Erythroblast (primary cell): Measurements from ENCODE around the gene S100PBP.

ENCODE experiments used
- GATA1 ChIP-seq: IDR thresholded peaks from 2 replicates; pipeline ENCODE4 v1.6.1; 2011; ENCODE audit warnings: low read depth, mild to moderate bottlenecking, control low read depth, low read length, moderate library complexity
- POLR2A ChIP-seq: IDR thresholded peaks from 2 replicates; pipeline ENCODE4 v1.6.1; 2011; ENCODE audit warnings: mild to moderate bottlenecking, low read length

- TF ChIP-seq POLR2A (no peak), GATA1 (no peak)
Measured at GRCh38 chr1:32897082-32898049, 79.9 kb downstream of the S100PBP start.
